ENCODE data around the gene CTNNB1.

Gene CTNNB1

GRCh38 chr3:41158947-41159346 is 40.4 kb upstream of the CTNNB1 start:
- DNase-seq (ENCODE audit: low read depth in 1 of 2, low spot score in 1 of 2) = no peak
- no peak overlapping the region for H3K27ac ChIP-seq (replicated peaks)
- TF ChIP-seq REST (IDR thresholded peaks at IDR 0.05; ENCODE audit: insufficient replicate concordance, low read depth) (no peak), POLR2AphosphoS5 (IDR thresholded peaks at IDR 0.05; ENCODE audit: low read depth) (no peak), SPI1 (IDR thresholded peaks at IDR 0.05; ENCODE audit: borderline replicate concordance, low read depth) (no peak), GABPA (IDR thresholded peaks at IDR 0.05; ENCODE audit: low read depth) (no peak), CTCF (IDR thresholded peaks at IDR 0.05; ENCODE audit: insufficient read depth, low read length) (no peak)
- no peaks in the 10 kb centered on the region for H3K27me3 ChIP-seq (ENCODE audit: insufficient read depth, poor library complexity, severe bottlenecking)
- H3K4me3 ChIP-seq (replicated peaks; ENCODE audit: insufficient read depth, low read length) = no peak overlapping the region

- TF ChIP-seq REST (IDR thresholded peaks at IDR 0.05; ENCODE audit: insufficient replicate concordance, low read depth) (no peak), SPI1 (IDR thresholded peaks at IDR 0.05; ENCODE audit: borderline replicate concordance, low read depth) (no peak), POLR2AphosphoS5 (IDR thresholded peaks at IDR 0.05; ENCODE audit: low read depth) (no peak), GABPA (IDR thresholded peaks at IDR 0.05; ENCODE audit: low read depth) (no peak), CTCF (IDR thresholded peaks at IDR 0.05; ENCODE audit: insufficient read depth, low read length) (no peak)
- H3K4me3 ChIP-seq (replicated peaks; ENCODE audit: insufficient read depth, low read length) = no peak overlapping the region
- no peak for DNase-seq (ENCODE audit: low read depth in 1 of 2, low spot score in 1 of 2)
Observed at GRCh38 chr3:41159588-41160189, 39.6 kb upstream of the CTNNB1 start.

GRCh38 chr3:41162541-41162940 is 36.8 kb upstream of the CTNNB1 start:
- no peak overlapping the region for H3K4me3 ChIP-seq (replicated peaks; ENCODE audit: insufficient read depth, low read length)
- H3K27me3 ChIP-seq (ENCODE audit: insufficient read depth, poor library complexity, severe bottlenecking) = no peaks in the 10 kb centered on the region
- TF ChIP-seq POLR2AphosphoS5 (IDR thresholded peaks at IDR 0.05; ENCODE audit: low read depth) = no peak
- no peak for TF ChIP-seq CTCF (IDR thresholded peaks at IDR 0.05; ENCODE audit: insufficient read depth, low read length)
- no peak for TF ChIP-seq SPI1 (IDR thresholded peaks at IDR 0.05; ENCODE audit: borderline replicate concordance, low read depth)
- TF ChIP-seq GABPA (IDR thresholded peaks at IDR 0.05; ENCODE audit: low read depth) = no peak
- no peak for TF ChIP-seq REST (IDR thresholded peaks at IDR 0.05; ENCODE audit: insufficient replicate concordance, low read depth)
- no peak overlapping the region for H3K27ac ChIP-seq (replicated peaks)
- DNase-seq (ENCODE audit: low read depth in 1 of 2, low spot score in 1 of 2) = no peak

More at GRCh38 chr3:41159588-41160189, 39.6 kb upstream of the CTNNB1 start:
- Histone ChIP-seq H3K27me3 (ENCODE audit: insufficient read depth, poor library complexity, severe bottlenecking) (no peaks in the 10 kb centered on the region), H3K27ac (replicated peaks) (no peak overlapping the region)
